Neutrophil (primary cell): ENCODE data around the gene SRGAP1.

Source experiments
- H3K27ac ChIP-seq: fragments of 200-600 bp; sonication (generic); 2 replicates; pipeline ENCODE4 v1.5.1; 2016; ENCODE audit warnings: mild to moderate bottlenecking, moderate library complexity
- H3K27me3 ChIP-seq: fragments of 200-600 bp; sonication (generic); 2 replicates; pipeline ENCODE4 v1.6.0; 2016; ENCODE audit warnings: mild to moderate bottlenecking
- H3K36me3 ChIP-seq: fragments of 200-600 bp; sonication (generic); 2 replicates; pipeline ENCODE4 v1.5.1; 2017
- H3K4me1 ChIP-seq, 2 experiments: fragments of 200-600 bp in 1 of 2; sonication (generic) in 1 of 2; 1 replicate in 1 of 2; 2 replicates in 1 of 2; pipeline versions ENCODE4 v1.5.1 to v1.6.1; 2013 to 2016; ENCODE audit warnings: low read depth in 1 of 2, low read length in 1 of 2, mild to moderate bottlenecking in 1 of 2, moderate library complexity in 1 of 2; ENCODE audit not compliant: control insufficient read depth in 1 of 2, insufficient read depth in 1 of 2
- H3K4me3 ChIP-seq, 2 experiments: fragments of 200-600 bp in 1 of 2; sonication (generic) in 1 of 2; 1 replicate in 1 of 2; 2 replicates in 1 of 2; pipeline ENCODE4 v1.5.1; 2013 to 2016; ENCODE audit warnings: low read depth in 1 of 2, low read length in 1 of 2, mild to moderate bottlenecking in 1 of 2, moderate library complexity in 1 of 2
- H3K9me3 ChIP-seq: fragments of 200-600 bp; sonication (generic); 2 replicates; pipeline ENCODE4 v1.5.1; 2016
- TF ChIP-seq, protein P1 (sequence below): fragments of 200-600 bp; sonication (generic); IDR thresholded peaks from 2 replicates; pipeline ENCODE4 v1.5.1; 2016; ENCODE audit warnings: antibody characterized with exemption

SRGAP1 gene

DNA sequence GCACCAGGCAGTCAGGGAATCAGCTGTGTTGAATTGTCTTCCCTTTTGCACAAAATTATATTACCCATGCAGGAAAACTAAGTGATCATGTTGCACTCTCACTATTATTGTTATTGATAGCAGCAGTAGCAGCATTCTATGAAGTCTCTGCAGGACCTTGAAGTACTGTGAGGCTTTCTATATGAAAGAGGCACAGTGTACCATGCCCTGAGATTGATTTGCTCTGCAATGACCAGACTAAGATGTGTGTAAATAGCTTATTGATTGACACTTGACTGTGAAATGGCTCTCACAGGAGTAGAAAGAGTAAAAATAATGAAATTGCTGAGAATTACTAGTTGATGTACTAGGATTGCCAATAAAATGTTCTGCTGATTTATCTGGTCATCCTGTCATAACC, 277.7 kb downstream of the SRGAP1 start:
- TF ChIP-seq, protein P1, sequence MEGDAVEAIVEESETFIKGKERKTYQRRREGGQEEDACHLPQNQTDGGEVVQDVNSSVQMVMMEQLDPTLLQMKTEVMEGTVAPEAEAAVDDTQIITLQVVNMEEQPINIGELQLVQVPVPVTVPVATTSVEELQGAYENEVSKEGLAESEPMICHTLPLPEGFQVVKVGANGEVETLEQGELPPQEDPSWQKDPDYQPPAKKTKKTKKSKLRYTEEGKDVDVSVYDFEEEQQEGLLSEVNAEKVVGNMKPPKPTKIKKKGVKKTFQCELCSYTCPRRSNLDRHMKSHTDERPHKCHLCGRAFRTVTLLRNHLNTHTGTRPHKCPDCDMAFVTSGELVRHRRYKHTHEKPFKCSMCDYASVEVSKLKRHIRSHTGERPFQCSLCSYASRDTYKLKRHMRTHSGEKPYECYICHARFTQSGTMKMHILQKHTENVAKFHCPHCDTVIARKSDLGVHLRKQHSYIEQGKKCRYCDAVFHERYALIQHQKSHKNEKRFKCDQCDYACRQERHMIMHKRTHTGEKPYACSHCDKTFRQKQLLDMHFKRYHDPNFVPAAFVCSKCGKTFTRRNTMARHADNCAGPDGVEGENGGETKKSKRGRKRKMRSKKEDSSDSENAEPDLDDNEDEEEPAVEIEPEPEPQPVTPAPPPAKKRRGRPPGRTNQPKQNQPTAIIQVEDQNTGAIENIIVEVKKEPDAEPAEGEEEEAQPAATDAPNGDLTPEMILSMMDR = no peak
- Histone ChIP-seq H3K4me1 (no peaks in the 10 kb centered on the region), H3K36me3 (no peaks in the 10 kb centered on the region), H3K4me3 (no peak overlapping the region), H3K9me3 (no peaks in the 10 kb centered on the region), H3K27ac (no peak overlapping the region), H3K27me3 (no peaks in the 10 kb centered on the region)

GRCh38 chr12:64122995-64123394, 278.5 kb downstream of the SRGAP1 start:
- H3K9me3 ChIP-seq = no peaks in the 10 kb centered on the region
- TF ChIP-seq, protein P1 = no peak
- no peaks in the 10 kb centered on the region for H3K4me1 ChIP-seq
- H3K27me3 ChIP-seq = no peaks in the 10 kb centered on the region
- H3K27ac ChIP-seq = no peak overlapping the region
- H3K36me3 ChIP-seq = no peaks in the 10 kb centered on the region
- no peak overlapping the region for H3K4me3 ChIP-seq

GRCh38 chr12:64123448-64123847, 278.9 kb downstream of the SRGAP1 start:
- Histone ChIP-seq H3K27me3 (no peaks in the 10 kb centered on the region), H3K9me3 (no peaks in the 10 kb centered on the region), H3K4me1 (no peaks in the 10 kb centered on the region), H3K4me3 (no peak overlapping the region), H3K27ac (no peak overlapping the region), H3K36me3 (no peaks in the 10 kb centered on the region)
- TF ChIP-seq, protein P1 = no peak

DNA sequence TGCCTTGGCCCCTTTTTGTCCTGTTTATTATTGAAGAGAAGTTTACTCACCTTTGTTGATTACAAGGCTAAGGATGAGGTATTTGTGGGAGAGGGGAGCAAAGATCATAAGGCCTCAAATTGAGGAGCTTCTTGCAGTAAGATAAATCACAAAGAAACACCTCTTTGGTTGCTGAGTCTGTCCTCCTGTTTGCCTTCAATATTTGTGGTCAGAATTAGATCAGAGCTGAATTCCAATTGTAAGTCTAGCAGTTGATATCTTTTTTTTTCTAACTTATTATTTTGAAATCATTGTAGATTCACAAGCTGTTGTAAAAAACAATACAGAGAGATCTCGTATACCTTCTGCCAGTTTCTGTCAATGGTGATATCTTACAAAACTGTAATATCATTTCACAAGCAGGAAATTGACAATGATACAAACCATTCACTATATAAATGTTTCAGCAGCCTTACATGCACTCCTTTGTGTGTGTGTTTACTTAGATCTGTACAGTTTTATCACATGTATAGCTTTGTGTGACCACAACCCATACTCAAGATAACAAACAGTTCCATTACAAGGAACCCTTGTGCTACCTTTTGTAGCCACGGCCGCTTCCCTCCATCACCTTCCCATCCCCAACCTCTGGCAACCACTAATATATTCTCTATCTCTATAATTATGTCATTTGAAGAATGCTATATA, 280.2 kb downstream of the SRGAP1 start:
- Histone ChIP-seq H3K27me3 (no peaks in the 10 kb centered on the region), H3K36me3 (no peaks in the 10 kb centered on the region), H3K9me3 (no peaks in the 10 kb centered on the region), H3K27ac (no peak overlapping the region), H3K4me1 (no peaks in the 10 kb centered on the region), H3K4me3 (no peak overlapping the region)
- TF ChIP-seq, protein P1 = no peak

GRCh38 chr12:64125913-64126312, 281.4 kb downstream of the SRGAP1 start:
- Histone ChIP-seq H3K36me3 (no peaks in the 10 kb centered on the region), H3K4me1 (no peaks in the 10 kb centered on the region), H3K4me3 (no peak overlapping the region), H3K9me3 (no peaks in the 10 kb centered on the region), H3K27me3 (no peaks in the 10 kb centered on the region), H3K27ac (no peak overlapping the region)
- TF ChIP-seq, protein P1 = no peak
